Glomerular visceral epithelial cell (primary cell): ENCODE measurements around the gene PID1.

Source experiments
- DNase-seq: peaks from one replicate; pipeline ENCODE4 v3.0.0-alpha.2; 2016; ENCODE audit errors: extremely low spot score

Gene PID1

GRCh38 chr2:229164545-229165249 is 106.4 kb downstream of the PID1 start:
- DNase-seq: no peak

- no peak for DNase-seq
Observed at GRCh38 chr2:229163893-229164292, 107.2 kb downstream of the PID1 start.

GRCh38 chr2:229162015-229162414 is 109.1 kb downstream of the PID1 start:
- DNase-seq: no peak

GRCh38 chr2:229160984-229161383 is 110.1 kb downstream of the PID1 start:
- no peak for DNase-seq

- DNase-seq: no peak
Observed at GRCh38 chr2:229160180-229160579, 110.9 kb downstream of the PID1 start.

- DNase-seq: no peak
Observed at GRCh38 chr2:229159405-229159804, 111.7 kb downstream of the PID1 start.

GRCh38 chr2:229154381-229154780 is 116.7 kb downstream of the PID1 start:
- peak; percentile 7 for DNase-seq

- no peak for DNase-seq
Observed at GRCh38 chr2:229153951-229154350, 117.1 kb downstream of the PID1 start.

- no peak for DNase-seq
Observed at GRCh38 chr2:229153267-229153666, 117.8 kb downstream of the PID1 start.

- no peak for DNase-seq
Observed at GRCh38 chr2:229152674-229153073, 118.4 kb downstream of the PID1 start.

GRCh38 chr2:229150317-229150716 is 120.8 kb downstream of the PID1 start:
- DNase-seq: no peak

- no peak for DNase-seq
Observed at GRCh38 chr2:229141424-229142025, 129.6 kb downstream of the PID1 start.

GRCh38 chr2:229137639-229138038 is 133.4 kb downstream of the PID1 start:
- DNase-seq: no peak

- DNase-seq: no peak
Observed at GRCh38 chr2:229137066-229137465, 134.0 kb downstream of the PID1 start.

- DNase-seq: no peak
Observed at GRCh38 chr2:229133155-229133772, 137.8 kb downstream of the PID1 start.

GRCh38 chr2:229132236-229132635 is 138.9 kb downstream of the PID1 start:
- DNase-seq: no peak

- no peak for DNase-seq
Observed at GRCh38 chr2:229130522-229130921, 140.6 kb downstream of the PID1 start.

- DNase-seq: no peak
Observed at GRCh38 chr2:229129738-229130371, 141.2 kb downstream of the PID1 start.

GRCh38 chr2:229127471-229127870 is 143.6 kb downstream of the PID1 start:
- no peak for DNase-seq

- no peak for DNase-seq
Observed at GRCh38 chr2:229126066-229126465, 145.0 kb downstream of the PID1 start.

- no peak for DNase-seq
Observed at GRCh38 chr2:229124136-229124535, 147.0 kb downstream of the PID1 start.

- DNase-seq: no peak
Observed at GRCh38 chr2:229118927-229119326, 152.2 kb downstream of the PID1 start.

GRCh38 chr2:229118336-229118735 is 152.8 kb downstream of the PID1 start:
- DNase-seq: no peak
